Activated CD4-positive, alpha-beta T cell treated with anti-CD3 and anti-CD28 coated beads, Interleukin-2, Interleukin-6, amounts not matched to agents 100 ng/mL and 50 ng/mL, durations not matched to agents 16 hours and 8 hours (primary cell): ENCODE measurements around the gene LOXL1.
"Not testable (repeated sequence)": the region's sequence is repeated elsewhere in the genome, so short reads cannot be mapped to it uniquely, and the experiment has no call there.

Experiments
- DNase-seq: peaks from one replicate; pipeline ENCODE4 v3.0.0-alpha.2; 2020

LOXL1 gene

GRCh38 chr15:73922186-73923151 is 3.8 kb upstream of the LOXL1 start:
- DNase-seq: no peak

GRCh38 chr15:73923156-73923487 is 3.1 kb upstream of the LOXL1 start:
- DNase-seq: no peak

- DNase-seq: no peak
Measured at GRCh38 chr15:73923488-73924164, 2.6 kb upstream of the LOXL1 start.

GRCh38 chr15:73924171-73924921 is 1.9 kb upstream of the LOXL1 start:
- DNase-seq: peak; percentile 62

GRCh38 chr15:73925848-73926218 is 429 bp upstream of the LOXL1 start:
- no peak for DNase-seq

GRCh38 chr15:73927003-73927475 is 777 bp downstream of the LOXL1 start:
- peak; percentile 47 for DNase-seq

- DNase-seq: peak; percentile 80
Measured at GRCh38 chr15:73927476-73928240, 1.4 kb downstream of the LOXL1 start.

- no peak for DNase-seq
Measured at GRCh38 chr15:73928241-73928579, 1.9 kb downstream of the LOXL1 start.

- no peak for DNase-seq
Measured at GRCh38 chr15:73928971-73929627, 2.8 kb downstream of the LOXL1 start.

- DNase-seq: no peak
Measured at GRCh38 chr15:73930371-73930770, 4.1 kb downstream of the LOXL1 start.

- DNase-seq: no peak
Measured at GRCh38 chr15:73930790-73931281, 4.6 kb downstream of the LOXL1 start.

GRCh38 chr15:73931441-73931840 is 5.2 kb downstream of the LOXL1 start:
- DNase-seq: no peak

- DNase-seq: no peak
Measured at GRCh38 chr15:73932381-73933191, 6.3 kb downstream of the LOXL1 start.

GRCh38 chr15:73934281-73934680 is 8.0 kb downstream of the LOXL1 start:
- DNase-seq: no peak

GRCh38 chr15:73935547-73935946 is 9.3 kb downstream of the LOXL1 start:
- DNase-seq: no peak

- DNase-seq: no peak
Measured at GRCh38 chr15:73936181-73936580, 9.9 kb downstream of the LOXL1 start.

- no peak for DNase-seq
Measured at GRCh38 chr15:73936588-73937290, 10.5 kb downstream of the LOXL1 start.

- no peak for DNase-seq
Measured at GRCh38 chr15:73937296-73937695, 11.0 kb downstream of the LOXL1 start.

GRCh38 chr15:73937726-73938125 is 11.5 kb downstream of the LOXL1 start:
- DNase-seq: no peak

GRCh38 chr15:73938516-73938915 is 12.3 kb downstream of the LOXL1 start:
- DNase-seq: not testable (repeated sequence)
